T-helper 1 cell treated with Interleukin-12 subunit alpha and Interleukin-12 subunit beta and Interleukin-4 antibody, amounts not matched to agents 30 μg/mL and 1 μg/mL, for 36 hours (primary cell): Measurements from ENCODE around the gene CAMTA1.

Source experiments
- H3K27ac Mint-ChIP-seq: one replicate; pipeline ENCODE4 v1.8.0; 2021; ENCODE audit warnings: mild to moderate bottlenecking, mixed read lengths
- H3K27me3 Mint-ChIP-seq: one replicate; pipeline ENCODE4 v1.8.0; 2021; ENCODE audit warnings: low read depth, mixed read lengths
- H3K36me3 Mint-ChIP-seq: one replicate; pipeline ENCODE4 v1.8.0; 2021; ENCODE audit warnings: low read depth, mixed read lengths
- H3K4me1 Mint-ChIP-seq: one replicate; pipeline ENCODE4 v1.8.0; 2021; ENCODE audit warnings: low read depth, mixed read lengths
- H3K4me3 Mint-ChIP-seq: one replicate; pipeline ENCODE4 v1.8.0; 2021; ENCODE audit warnings: mild to moderate bottlenecking, moderate library complexity, mixed read lengths
- H3K9me3 Mint-ChIP-seq: one replicate; pipeline ENCODE4 v1.8.0; 2021; ENCODE audit warnings: mixed read lengths

The CAMTA1 gene

DNA sequence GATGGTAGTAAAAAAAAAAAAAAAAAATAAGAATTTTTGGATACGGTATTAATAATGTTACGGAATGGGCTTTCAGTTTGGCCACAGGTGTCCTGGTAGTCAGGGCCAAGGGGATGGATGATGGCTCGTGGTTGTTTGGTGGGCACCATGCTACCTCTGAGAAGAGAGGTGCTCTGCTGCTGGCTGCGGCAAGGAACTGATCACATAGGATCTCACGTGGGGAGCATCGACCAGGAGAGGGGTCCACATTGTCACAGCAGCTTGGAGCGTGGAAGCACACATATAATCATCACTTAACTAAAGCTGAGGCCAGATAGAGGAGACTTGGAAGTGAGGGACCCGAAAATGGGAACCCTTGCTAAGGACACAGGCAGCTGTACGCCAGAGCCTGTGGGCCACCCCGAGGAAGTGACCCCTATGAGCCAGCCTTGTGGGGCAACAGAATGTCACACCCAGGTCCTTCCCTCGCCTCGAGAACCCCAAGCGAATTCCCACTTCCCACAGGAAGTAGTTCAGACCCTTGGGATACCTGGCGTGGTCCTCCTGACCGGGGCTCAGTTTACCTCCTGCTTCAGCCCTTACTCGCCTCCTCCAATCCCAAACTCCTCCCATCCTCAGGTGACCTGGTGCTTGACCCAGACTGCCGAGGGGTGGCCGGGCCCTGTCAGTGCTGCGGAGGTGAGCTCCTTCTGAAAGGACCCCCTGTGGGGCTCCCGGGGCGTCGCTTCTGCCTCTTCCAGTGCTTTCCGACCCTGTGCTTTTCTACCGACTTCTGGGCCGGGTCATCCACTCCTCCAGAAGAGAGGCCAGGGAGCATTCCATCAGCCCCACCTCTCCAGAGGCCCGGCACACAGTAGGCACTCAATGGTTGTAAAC lies 222.0 kb downstream of the CAMTA1 start:
- Mint-ChIP-seq H3K4me1 (no peaks in the 10 kb centered on the region), H3K27me3 (no peaks in the 10 kb centered on the region), H3K36me3 (no peaks in the 10 kb centered on the region), H3K4me3 (no peak overlapping the region), H3K9me3 (no peaks in the 10 kb centered on the region), H3K27ac (no peak overlapping the region)

DNA sequence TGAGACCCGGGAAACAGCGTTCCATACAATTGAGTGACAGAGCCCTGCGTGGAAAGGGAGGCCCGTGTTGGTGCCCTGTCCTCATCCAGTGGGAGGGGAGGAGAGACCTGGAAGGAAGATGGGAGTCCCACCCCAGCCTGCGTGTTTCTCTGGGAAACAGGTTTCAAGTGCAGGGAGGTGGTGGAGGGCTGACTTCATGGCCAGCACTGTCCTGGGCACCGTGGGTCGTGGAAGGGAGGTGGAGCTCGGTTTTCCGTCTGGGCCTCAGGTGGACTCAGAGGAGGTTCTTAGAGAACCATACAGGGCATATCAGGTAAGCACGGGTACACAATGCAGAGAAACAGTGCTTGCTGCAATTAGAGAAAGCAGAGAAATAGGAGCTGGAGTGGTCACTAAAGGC lies 222.6 kb downstream of the CAMTA1 start:
- Mint-ChIP-seq H3K4me3 (no peak overlapping the region), H3K27ac (no peak overlapping the region), H3K9me3 (no peaks in the 10 kb centered on the region), H3K36me3 (no peaks in the 10 kb centered on the region), H3K27me3 (no peaks in the 10 kb centered on the region), H3K4me1 (no peaks in the 10 kb centered on the region)

DNA sequence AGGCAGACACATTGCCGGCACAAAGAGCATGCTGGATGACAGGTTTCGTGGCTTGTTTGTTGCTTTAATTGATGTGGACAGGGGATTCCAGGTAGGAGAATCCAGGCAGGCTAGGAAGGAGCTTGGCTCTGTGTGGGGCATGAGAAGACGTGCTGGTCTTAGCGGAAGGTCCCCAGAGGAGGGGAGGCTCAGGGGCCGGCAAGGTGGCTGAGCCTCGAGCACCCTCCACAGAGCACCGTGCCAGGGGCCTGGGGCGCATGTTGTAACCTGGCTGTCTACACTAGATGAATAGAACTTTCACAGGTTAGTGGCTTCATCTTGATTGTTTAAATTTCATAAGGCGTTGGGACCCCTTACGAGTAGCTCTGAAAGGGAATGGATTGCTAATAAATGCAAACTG lies 223.1 kb downstream of the CAMTA1 start:
- no peak overlapping the region for H3K4me3 Mint-ChIP-seq
- no peaks in the 10 kb centered on the region for H3K36me3 Mint-ChIP-seq
- no peaks in the 10 kb centered on the region for H3K27me3 Mint-ChIP-seq
- H3K9me3 Mint-ChIP-seq = no peaks in the 10 kb centered on the region
- H3K4me1 Mint-ChIP-seq = no peaks in the 10 kb centered on the region
- no peak overlapping the region for H3K27ac Mint-ChIP-seq

DNA sequence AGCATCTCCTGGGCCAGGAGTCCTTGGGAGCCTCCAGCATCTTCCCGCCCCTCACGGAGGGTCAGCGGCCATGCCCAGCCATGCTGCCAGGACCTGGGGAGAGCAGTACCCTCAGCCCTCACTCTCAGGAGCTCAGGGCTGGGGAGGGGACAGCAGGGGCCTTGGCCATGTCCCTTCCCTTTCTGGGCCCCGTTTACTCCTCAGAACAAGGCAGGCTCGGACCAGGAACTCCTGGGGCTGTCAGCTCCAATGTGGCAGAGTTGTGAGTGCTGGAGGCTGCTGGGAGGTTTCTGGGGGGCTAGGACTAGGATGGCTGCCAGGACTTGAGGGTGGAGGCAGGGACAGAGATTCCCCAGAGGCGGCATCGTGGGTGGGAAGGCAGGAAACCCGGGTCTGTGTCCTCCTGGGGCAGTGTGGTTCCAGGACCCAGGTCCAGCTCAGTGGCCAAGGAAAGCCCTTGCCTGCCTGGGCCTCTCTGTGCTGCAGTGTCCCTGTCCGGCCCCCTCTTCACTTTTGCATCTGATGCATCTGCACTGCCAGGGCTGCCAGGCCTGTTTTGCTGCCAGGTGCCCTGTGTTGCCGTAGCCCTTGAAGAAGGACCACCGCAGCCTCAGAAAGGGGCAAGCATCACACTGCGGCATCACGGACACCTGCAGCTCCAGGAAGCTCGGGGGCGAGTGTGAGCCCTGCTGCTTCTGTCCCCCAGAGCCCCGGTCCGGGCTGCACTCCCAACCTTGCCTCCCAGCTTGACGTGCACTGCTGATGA lies 223.9 kb downstream of the CAMTA1 start:
- Mint-ChIP-seq H3K4me3 (no peak overlapping the region), H3K27me3 (no peaks in the 10 kb centered on the region), H3K4me1 (no peaks in the 10 kb centered on the region), H3K27ac (no peak overlapping the region), H3K9me3 (no peaks in the 10 kb centered on the region), H3K36me3 (no peaks in the 10 kb centered on the region)

DNA sequence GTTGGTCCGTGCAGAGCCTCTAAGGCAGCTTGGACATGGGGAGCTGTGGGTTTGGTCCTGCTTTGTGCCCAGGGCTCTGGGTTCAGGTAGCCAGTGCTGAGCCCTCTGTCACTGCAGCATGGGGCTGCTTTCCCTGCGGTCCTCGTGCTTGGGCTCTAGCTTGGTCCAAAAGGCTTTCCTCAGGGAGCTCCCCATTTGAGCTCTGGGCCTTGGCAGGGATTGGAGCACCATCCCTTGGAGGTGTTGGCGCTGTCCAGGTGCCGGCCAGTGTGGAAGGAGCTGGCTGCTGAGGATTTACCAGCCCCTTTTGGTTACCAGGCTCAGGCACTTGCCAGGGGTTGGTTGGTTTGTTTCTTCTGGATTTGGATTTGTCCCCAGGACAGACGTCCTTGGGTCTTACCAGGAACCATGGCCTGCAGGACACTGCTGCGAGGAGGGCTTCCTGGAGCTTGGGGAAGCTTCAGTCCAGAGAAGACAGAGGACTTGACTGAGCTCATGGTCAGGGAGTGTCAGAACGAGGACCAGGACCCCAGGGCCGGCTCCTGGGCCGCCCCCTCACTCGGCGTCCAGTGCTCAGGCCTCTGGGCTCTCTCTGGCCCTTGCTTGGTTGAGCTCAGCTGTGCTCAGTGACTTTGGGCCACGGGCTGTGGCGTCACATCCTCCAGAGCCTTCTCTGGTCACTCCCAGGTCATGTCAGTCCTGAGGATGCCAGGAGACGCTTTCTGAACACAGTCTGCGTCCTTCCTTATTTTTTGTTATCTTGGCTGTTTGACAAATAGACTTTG lies 224.7 kb downstream of the CAMTA1 start:
- no peak overlapping the region for H3K4me3 Mint-ChIP-seq
- H3K4me1 Mint-ChIP-seq = no peaks in the 10 kb centered on the region
- H3K27me3 Mint-ChIP-seq = no peaks in the 10 kb centered on the region
- no peak overlapping the region for H3K27ac Mint-ChIP-seq
- H3K36me3 Mint-ChIP-seq = no peaks in the 10 kb centered on the region
- no peaks in the 10 kb centered on the region for H3K9me3 Mint-ChIP-seq

DNA sequence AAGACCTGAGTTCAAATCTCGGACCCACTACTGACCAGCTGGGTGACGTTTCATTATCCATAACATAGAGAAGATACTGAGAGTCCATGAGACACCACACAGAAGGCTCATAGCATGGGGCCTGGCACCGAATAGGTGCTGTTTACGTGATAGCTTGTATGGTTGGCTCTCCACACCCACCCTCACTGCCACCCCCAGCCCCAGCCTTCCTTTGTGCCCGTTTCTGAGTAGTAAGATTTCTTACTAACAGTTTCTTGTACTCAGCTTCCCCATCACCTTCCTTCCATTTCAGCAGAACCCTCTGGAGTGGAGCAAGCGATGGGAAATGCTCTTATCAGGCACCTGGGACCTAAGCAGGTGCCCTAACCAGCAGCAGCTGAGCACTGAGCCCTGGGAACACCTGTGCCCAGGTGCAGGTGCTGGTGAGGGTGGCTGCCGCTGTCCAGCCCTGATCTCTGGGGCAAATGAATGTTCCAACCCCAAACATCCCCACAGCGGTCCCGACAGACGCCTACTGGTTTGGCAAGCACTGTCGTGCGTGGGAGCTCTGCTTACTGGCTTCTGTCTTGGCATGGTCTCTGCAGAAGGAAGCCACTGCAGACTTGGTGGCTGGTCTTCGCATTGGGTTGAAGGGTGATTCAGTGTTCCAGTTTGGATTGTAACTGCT lies 225.4 kb downstream of the CAMTA1 start:
- Mint-ChIP-seq H3K36me3 (no peaks in the 10 kb centered on the region), H3K27me3 (no peaks in the 10 kb centered on the region), H3K4me3 (no peak overlapping the region), H3K27ac (no peak overlapping the region), H3K9me3 (no peaks in the 10 kb centered on the region), H3K4me1 (no peaks in the 10 kb centered on the region)

DNA sequence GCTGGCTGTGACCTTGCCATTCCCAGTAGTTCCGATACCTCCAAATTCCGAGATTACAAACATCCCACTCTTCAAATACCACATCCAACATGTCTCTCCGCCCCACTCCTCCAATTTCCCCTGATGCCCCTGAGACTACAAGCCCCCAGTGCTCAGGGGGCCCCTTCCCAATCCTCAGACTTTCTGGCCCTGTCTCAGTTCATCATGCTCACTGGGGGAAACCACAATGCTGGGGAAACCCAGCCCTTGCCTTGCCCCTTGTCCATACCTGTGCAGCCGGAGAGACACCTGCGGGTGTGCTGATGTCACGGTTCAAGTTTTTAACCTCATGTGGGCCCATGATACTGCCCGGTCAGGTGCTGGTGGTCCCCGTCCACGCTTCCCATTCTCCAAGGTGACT lies 226.6 kb downstream of the CAMTA1 start:
- no peaks in the 10 kb centered on the region for H3K36me3 Mint-ChIP-seq
- no peak overlapping the region for H3K27ac Mint-ChIP-seq
- no peak overlapping the region for H3K4me3 Mint-ChIP-seq
- no peaks in the 10 kb centered on the region for H3K4me1 Mint-ChIP-seq
- H3K9me3 Mint-ChIP-seq = no peaks in the 10 kb centered on the region
- no peaks in the 10 kb centered on the region for H3K27me3 Mint-ChIP-seq

DNA sequence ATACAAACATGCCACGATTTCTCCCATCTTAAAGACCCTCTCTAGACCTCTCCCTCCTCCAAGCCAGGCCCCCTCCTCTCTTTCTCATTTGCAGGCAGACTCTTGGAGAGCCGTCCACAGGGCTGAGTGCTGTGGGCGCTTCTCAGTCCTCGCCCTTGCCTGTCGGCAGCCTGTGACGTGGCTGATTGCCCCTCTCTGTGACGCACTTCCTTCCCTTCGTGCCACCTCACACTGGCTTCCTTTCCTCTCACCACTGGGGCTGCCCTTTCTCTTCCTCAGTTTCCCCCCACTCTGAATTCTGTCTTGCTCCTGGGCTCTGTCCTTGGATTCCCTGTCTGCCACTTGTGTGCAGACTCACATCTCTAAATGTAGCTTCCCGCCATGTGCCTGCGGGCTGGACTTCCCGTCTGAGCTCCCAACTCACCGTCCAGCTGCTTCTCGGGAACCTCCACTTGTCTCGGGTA lies 227.2 kb downstream of the CAMTA1 start:
- H3K27me3 Mint-ChIP-seq = no peaks in the 10 kb centered on the region
- H3K36me3 Mint-ChIP-seq = no peaks in the 10 kb centered on the region
- H3K4me1 Mint-ChIP-seq = no peaks in the 10 kb centered on the region
- H3K9me3 Mint-ChIP-seq = no peaks in the 10 kb centered on the region
- no peak overlapping the region for H3K4me3 Mint-ChIP-seq
- no peak overlapping the region for H3K27ac Mint-ChIP-seq

DNA sequence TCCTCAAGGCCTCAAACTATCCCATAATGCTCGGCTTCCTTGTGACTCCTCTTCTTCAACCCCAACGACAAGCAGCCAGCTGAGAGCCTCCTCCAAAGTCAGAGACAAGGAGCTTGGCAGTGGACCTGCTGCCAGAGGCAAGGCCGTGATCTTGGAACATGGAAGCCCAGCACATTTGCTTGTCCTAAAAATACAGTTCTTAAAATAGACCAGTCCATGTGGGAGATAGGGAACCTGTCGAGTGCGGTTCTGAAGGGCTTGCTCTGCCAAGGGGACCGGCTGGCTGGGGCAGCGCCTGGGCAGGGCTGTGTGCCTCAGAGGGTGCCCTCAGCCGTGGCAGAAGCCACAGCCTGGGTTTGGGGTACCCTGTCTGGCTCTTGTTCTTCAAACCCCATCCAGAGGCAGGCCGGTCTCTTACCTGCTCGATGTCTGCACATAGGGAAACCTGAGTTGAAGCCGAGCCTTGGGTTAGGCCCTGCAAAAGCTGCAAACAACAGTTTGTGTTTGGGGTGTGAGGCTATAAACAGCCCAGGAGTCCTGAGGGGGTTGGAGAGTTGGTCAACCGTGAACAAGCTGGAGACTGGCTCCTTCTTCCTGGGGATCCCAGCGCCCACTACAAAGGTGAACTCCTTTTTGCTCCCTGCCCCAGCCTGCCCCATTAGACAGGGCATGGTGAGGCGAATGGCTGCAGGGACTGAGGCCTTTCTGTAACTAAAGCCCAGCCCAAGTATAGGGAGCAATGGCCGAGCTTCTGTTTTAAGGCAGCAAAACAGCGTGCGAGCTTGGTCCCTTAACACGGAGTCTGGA lies 228.8 kb downstream of the CAMTA1 start:
- no peaks in the 10 kb centered on the region for H3K4me1 Mint-ChIP-seq
- no peak overlapping the region for H3K4me3 Mint-ChIP-seq
- H3K36me3 Mint-ChIP-seq = no peaks in the 10 kb centered on the region
- no peaks in the 10 kb centered on the region for H3K27me3 Mint-ChIP-seq
- no peak overlapping the region for H3K27ac Mint-ChIP-seq
- H3K9me3 Mint-ChIP-seq = no peaks in the 10 kb centered on the region

DNA sequence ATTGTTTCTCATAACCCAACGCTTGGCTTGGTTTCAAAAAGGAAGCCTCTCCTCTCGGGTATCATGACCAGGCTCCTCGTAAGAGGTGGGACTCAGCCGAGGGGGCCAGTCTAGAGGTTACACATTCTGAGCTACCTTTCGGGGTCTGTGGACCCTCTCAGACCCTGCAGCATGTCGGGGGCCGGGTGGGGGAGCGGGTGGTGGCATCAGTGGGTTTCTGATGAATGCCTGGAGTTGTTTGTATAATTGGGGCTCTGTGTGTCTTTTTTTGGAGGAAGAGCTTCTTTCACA lies 229.3 kb downstream of the CAMTA1 start:
- Mint-ChIP-seq H3K27me3 (no peaks in the 10 kb centered on the region), H3K36me3 (no peaks in the 10 kb centered on the region), H3K4me3 (no peak overlapping the region), H3K4me1 (no peaks in the 10 kb centered on the region), H3K9me3 (no peaks in the 10 kb centered on the region), H3K27ac (no peak overlapping the region)

DNA sequence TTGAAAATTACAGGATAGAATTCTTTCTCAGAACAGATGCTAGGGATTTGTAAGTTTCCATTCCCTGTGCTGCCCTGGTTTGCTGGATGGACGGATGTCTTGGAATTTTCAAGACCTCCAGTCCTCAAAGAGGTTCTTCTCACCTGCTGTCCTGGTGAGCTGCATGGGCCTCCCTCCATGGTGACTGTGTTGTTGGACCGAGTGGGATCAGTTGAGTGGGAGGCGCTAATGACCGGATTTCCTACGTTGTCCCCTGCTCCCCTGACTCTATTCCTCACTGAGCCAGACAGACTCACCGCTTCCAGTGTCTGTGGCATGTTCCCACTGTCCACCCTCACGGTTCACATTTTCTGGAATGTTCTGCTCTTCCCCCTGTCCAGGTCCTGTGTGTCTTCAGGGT lies 229.8 kb downstream of the CAMTA1 start:
- Mint-ChIP-seq H3K4me3 (no peak overlapping the region), H3K4me1 (no peaks in the 10 kb centered on the region), H3K27ac (no peak overlapping the region), H3K27me3 (no peaks in the 10 kb centered on the region), H3K36me3 (no peaks in the 10 kb centered on the region), H3K9me3 (no peaks in the 10 kb centered on the region)

DNA sequence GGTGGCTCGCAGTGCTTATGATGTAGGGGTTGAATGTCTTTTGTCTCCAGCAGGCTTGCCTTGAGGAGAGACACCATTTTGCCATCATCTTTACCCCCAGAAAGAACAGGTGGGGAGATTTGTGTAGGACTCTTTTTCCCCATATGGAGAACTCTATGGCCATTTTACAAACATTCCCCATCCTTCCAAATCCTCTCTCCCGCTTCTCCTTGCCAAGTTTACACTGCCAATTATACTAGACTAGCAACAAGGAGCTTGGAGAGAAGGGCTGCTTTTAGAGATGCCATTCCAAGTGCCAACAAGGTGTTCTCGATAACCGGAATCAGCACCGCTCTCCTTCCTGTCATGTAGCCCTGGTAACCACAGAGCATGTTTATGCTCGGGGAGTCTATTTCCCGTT lies 233.1 kb downstream of the CAMTA1 start:
- no peaks in the 10 kb centered on the region for H3K27me3 Mint-ChIP-seq
- H3K36me3 Mint-ChIP-seq = no peaks in the 10 kb centered on the region
- H3K4me3 Mint-ChIP-seq = no peak overlapping the region
- H3K27ac Mint-ChIP-seq = no peak overlapping the region
- H3K4me1 Mint-ChIP-seq = no peaks in the 10 kb centered on the region
- H3K9me3 Mint-ChIP-seq = no peaks in the 10 kb centered on the region

DNA sequence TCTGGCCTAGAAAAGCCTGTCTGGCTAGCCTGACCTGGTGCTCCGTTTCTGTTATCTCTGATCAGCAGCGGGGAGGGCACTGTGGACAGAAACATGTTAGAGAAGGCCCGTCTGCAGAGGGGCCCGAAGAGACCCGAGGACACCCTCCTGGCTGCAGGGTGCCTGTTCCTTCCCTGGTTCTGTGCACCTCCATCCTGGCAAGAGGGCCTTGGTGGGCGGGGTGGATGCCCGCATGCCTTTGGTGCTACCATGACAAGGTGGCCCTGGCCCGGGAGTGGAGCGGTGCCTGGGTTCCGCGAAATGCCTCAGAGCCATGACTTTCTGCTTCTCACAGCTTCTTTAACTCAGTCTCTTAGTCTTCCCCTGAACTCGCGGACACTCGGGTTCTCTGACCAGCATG lies 233.6 kb downstream of the CAMTA1 start:
- no peaks in the 10 kb centered on the region for H3K27me3 Mint-ChIP-seq
- H3K4me3 Mint-ChIP-seq = no peak overlapping the region
- H3K27ac Mint-ChIP-seq = no peak overlapping the region
- H3K36me3 Mint-ChIP-seq = no peaks in the 10 kb centered on the region
- no peaks in the 10 kb centered on the region for H3K4me1 Mint-ChIP-seq
- no peaks in the 10 kb centered on the region for H3K9me3 Mint-ChIP-seq

DNA sequence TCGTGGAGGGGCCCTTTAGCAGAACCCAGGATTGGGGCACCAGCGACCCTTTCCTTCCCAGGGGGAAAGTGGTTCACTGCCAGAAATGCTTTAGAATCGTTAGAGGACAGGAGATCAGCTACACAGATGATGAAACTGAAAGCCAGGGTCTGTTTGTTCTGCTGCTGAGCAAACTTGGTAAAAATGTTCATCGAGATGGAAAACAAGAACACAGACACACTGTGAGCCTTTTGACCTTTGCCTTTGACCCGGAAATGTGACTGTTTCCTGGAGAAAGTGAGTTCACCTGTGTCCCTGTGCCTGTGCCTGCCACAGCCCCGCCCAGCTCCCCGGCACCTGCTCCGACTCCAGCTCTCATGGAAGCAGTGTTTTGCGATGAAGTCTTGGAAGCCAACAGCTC lies 234.3 kb downstream of the CAMTA1 start:
- H3K36me3 Mint-ChIP-seq = no peaks in the 10 kb centered on the region
- no peaks in the 10 kb centered on the region for H3K4me1 Mint-ChIP-seq

More for the DNA sequence above, 234.3 kb downstream of the CAMTA1 start:
- Mint-ChIP-seq H3K9me3 (no peaks in the 10 kb centered on the region), H3K4me3 (no peak overlapping the region), H3K27me3 (no peaks in the 10 kb centered on the region), H3K27ac (no peak overlapping the region)
